Stomach (tissue), 4 donors: Measurements from ENCODE around the gene MGST1.

Experiments used
- CTCF ChIP-seq, 7 experiments: fragments of 450-650 bp in 4 of 7; fragments of 200-600 bp in 3 of 7; sonication (generic) in 3 of 7; IDR thresholded peaks; one replicate each; pipeline ENCODE4 v1.5.1; 2016 to 2019; ENCODE audit warnings: antibody characterized with exemption in 7 of 7, control low read depth in 2 of 7, mild to moderate bottlenecking in 1 of 7
- EP300 ChIP-seq: sonication (generic); formaldehyde crosslinking; IDR thresholded peaks from one replicate; pipeline ENCODE4 v1.6.1; 2017; ENCODE audit warnings: antibody characterized with exemption
- POLR2A ChIP-seq, 4 donors: fragments of 450-650 bp; IDR thresholded peaks; one replicate each; pipeline ENCODE4 v1.6.1; 2016; ENCODE audit warnings: antibody characterized with exemption in 4 of 4, control low read depth in 2 of 4, mild to moderate bottlenecking in 1 of 4, moderate library complexity in 1 of 4

DNA sequence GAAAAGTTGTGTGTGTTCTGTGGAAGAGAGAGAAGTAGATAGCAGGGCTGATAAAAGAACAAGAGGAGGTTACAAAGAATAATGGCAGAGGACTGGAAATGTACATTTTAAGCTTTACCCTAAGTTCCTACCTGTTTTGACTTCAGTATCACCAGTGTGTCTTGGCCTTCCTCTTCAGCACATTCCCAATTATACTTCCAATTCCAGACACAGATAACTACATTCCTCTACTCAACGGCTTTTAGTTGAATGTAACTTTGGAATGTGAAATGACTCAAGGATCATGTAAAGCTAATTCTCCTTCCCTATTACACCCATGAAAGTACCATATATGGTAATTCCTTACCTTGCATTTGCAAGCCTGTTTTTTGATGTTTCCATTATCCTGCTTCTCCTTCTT is 5.0 kb downstream of the MGST1 start:
- TF ChIP-seq EP300 (no peak), CTCF (IDR thresholded peaks at IDR 0.05) (no peak), POLR2A (IDR thresholded peaks at IDR 0.05) (no peak)
